ENCODE data around the gene LSAMP.

- TF ChIP-seq CTCF (IDR thresholded peaks at IDR 0.05), result no peak
- TF ChIP-seq POLR2A (IDR thresholded peaks at IDR 0.05), result no peak
Observed at GRCh38 chr3:115789481-115789880, 655.8 kb downstream of the LSAMP start.
